GM19043 (cell line): ENCODE measurements around the gene CNPY1.

Experiments
- ATAC-seq: cut with Tn5 transposase; IDR thresholded peaks from one replicate; pipeline ENCODE4 v1.9.1; 2021; ENCODE audit warnings: low read depth; ENCODE audit not compliant: unreplicated experiment

CNPY1 gene

DNA sequence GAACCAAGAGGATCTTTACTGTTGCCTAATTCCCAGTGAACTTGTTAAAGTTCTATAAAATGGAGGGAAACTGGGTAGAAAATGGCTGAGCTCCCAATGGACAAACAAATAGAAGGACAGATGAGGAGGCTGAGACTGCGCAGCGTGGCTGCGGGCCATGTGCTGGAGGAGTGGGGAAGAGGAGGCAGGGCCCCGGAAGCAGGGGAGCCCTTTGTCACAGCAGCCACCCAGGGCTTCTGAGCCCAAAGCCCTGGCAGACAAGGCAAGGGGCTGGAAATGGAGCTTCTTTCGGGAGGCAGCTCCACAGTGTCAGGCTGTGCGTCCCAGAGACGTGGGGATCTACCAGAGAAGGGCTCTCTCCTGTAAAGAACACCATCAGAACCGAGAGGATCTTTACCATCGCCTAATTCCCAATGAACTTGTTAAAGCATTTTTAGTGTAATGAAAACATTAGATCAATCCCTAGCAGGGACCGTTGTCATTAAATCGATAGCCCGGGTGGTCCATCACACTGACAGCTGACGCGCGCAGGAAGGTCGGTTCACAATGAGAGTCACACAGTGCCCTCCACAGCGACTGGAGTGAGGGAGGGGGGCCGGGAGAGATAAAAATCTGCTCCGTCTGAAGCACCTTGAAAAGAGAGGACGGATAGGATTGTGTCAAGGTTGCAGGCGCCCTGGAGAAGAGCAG is 14.0 kb upstream of the CNPY1 start:
- ATAC-seq = no peak

- ATAC-seq = no peak
Observed at GRCh38 chr7:155559519-155560108, 13.3 kb upstream of the CNPY1 start.

DNA sequence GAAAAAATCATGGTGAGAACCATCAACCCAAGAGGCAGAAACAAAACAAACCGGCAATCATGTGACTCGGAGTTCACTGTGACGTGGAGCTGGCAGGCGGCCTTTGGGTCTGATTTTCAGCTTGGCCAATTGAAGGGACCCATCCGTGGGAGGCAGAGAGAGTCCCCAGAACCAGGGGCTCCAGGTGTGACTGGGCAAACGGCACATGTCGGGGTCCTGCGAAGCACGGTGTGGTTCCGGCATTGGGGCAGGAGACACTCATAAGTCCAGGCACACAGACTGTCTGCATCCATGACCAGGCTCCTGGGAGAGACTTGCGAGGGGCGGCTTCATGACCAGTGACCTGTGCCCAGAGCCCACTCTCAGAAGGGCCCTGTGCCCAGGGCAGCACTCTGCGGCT is 12.6 kb upstream of the CNPY1 start:
- no peak for ATAC-seq

DNA sequence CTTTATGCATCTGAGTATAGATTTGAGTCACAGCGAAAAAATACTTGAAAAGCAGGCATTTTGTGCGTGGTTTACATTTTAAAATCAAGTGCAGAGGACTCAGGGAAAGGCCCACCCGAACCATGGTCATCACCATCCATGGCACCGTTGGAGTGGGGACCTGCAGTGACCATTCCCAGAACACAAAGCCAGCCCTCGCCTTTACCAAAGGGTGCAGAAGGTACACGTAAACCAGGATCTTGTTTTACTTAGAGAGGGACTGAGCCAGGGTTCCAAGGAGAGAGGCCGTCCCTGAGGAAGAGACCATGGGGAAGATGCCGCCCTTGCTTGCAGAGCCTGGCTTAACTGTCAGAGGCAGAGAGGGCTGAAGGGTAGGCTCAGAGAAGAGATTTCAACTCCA is 12.0 kb upstream of the CNPY1 start:
- no peak for ATAC-seq

- no peak for ATAC-seq
Observed at GRCh38 chr7:155557778-155558177, 11.4 kb upstream of the CNPY1 start.

DNA sequence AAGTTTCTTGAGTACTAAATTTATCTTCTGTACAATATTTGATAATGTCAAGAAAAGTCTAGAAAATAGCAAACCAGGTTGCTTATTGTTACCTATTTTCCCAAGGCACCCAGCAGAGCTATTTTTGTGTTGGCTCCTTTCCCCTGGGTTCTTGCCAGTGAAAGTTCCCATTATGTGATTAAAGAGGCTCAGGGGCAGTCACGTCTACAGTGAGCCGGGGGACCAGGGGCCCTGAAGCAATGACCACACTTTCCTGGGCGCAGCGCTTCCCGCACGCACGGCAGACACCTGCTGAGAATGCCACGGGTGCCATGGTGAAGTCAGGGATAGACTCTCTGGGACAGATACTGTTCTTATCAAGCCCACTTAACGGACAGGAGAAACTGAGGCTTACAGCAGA is 10.4 kb upstream of the CNPY1 start:
- ATAC-seq = no peak

DNA sequence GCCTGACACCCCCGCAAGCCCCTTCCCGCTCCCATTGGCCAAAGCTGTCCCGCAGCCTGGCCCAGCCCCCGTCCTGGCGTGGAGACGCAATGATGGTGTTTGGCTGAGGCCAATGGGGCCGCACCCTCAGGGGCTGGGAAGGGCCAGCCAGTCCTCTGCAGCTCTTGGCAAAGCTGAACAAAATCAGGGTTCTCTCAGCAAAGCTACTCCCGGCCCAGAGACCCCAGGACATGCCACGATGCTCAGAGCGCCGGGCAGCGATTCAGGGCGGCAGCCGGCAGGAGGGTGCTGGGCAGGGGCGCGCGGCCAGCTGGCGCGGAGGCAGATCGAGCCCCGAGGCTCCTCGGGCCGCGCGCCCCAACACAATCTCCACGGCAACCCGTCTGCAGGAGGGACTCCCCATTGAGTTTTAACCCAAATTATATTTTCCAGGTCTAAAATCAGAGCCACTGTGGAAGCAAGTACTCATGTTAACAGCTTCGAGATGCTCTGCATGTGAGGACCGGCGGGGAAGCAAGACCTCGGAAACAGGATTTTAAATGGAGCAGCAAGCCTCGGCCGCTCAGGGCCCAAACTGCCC is 8.8 kb upstream of the CNPY1 start:
- no peak for ATAC-seq

DNA sequence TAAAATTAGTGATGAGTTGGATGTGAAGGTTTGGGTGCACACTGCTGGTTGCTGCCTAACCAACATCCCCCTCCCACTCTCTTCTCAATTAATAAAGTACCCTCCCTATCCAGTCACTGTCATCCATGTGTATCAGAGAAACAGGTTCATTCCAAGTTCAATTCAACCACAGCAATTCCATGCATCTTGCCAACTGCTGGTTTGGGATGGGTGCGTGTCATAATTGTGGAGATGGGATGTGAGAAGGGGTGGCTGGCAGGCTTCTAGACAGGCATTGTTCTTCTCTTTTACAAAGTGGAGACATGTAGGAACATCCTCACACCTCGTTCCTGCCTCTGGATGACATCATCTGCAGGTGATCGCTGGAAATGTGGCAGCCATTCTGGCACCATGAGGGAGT is 7.5 kb upstream of the CNPY1 start:
- ATAC-seq = no peak

DNA sequence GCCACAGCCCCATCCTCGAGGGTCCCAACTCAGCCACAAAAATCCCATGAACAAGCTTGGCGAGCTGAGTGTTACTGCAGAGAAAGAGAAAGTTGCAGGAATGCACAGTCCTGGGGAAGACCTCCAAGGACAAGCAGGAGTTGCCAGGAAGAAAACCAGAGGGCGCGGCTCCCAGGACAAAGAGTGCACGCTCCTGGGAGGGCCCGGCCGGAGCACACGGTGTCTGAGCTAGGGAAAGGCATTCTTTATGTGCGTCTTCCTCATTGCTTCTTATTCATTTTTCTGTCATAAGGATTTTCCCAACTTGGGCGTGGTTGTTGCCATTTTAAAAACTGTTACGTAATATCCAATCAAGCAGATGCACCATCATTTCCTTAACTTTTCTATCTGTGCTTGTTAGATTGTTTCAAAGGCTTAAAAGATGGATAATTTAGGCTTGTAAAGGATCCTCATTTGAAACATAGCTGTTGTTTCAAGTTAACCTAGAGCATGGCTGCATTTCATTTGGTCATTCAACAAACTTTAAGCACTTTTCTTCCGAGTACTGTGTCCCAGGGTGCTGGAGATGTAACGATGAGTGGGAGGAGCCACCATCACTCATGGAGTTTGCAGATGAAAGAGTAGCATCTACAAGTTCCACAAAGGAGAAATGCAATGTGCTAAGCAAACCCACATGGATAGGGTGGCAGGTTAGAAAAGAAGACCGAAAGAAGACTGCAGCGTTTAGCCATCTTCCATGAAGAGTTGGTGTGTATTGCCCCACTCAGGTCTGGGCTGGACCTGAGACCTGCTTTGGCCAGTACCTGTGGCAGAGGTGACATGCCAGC is 5.6 kb upstream of the CNPY1 start:
- no peak for ATAC-seq

GRCh38 chr7:155550916-155551315 is 4.6 kb upstream of the CNPY1 start:
- no peak for ATAC-seq

GRCh38 chr7:155549226-155549625 is 2.9 kb upstream of the CNPY1 start:
- no peak for ATAC-seq

DNA sequence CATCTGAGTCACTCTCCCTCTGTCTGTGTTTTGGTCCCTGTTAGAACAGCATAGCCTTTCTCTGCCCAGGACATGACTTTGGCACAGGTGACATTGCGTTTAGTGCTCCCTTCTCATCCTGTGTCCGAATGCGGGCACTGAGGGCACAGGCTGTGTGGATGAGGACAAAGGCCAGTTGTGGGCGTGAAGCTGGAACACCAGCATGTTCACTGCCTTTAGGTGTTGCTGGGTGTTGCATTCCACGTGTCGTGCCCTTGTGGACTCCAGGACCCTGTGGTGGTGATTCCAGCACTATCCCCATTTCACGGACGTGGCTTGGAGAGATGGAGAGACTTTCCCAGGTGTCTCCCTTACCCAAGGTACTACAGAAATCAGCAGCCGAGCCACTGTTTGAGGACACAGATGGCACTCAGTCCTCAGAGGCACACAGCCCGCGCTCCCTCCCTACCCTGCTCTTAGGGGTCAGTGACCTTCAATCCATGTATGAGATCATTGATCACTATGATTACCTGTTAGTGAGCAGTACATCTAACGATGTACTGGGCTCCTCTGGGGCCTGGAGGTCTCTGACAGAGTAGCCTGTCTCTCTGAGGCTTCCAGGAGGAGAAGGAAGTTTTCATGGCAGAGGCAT is 917 bp upstream of the CNPY1 start:
- no peak for ATAC-seq

GRCh38 chr7:155545348-155545747 is 1.0 kb downstream of the CNPY1 start:
- no peak for ATAC-seq

DNA sequence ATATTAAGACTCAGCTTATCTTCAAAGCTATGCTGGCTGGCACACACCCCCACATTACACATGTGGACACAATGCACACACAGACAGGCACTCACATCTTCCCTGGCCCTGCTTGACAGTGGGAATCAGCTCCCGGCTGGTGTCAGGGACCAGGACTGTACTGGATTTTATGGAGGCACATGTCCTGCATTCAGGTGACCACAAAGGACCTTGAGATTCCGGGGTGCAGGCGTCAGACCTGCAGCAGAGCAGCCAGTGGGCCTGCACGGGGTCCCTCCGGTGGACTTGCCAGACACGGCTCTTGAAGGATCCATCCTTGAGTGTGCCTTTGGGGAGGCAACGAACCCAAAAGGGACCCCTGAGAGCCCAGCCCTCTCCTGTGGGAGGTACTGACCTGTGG is 1.9 kb downstream of the CNPY1 start:
- ATAC-seq = no peak

DNA sequence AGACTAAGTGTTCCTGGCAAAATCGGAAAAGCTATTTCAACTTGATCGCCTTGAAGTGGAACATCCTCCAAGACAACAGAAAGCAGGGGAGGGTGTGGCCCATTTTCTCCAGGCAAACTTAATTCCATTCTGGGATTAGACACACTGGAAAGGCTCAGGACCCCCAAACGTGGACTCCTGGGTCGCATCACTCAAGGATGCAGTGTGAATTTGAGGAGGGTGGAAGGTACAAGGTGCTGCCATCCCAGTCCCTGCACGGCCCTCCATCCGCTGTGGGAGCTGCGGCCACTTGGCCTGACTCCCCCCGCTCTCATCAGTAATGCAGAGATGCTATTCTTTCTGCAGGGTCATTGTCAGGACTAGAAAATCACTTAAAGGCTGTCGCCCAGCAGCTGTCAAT is 2.4 kb downstream of the CNPY1 start:
- no peak for ATAC-seq

GRCh38 chr7:155543011-155543876 is 3.1 kb downstream of the CNPY1 start:
- ATAC-seq = no peak

- no peak for ATAC-seq
Observed at GRCh38 chr7:155541986-155542675, 4.2 kb downstream of the CNPY1 start.

DNA sequence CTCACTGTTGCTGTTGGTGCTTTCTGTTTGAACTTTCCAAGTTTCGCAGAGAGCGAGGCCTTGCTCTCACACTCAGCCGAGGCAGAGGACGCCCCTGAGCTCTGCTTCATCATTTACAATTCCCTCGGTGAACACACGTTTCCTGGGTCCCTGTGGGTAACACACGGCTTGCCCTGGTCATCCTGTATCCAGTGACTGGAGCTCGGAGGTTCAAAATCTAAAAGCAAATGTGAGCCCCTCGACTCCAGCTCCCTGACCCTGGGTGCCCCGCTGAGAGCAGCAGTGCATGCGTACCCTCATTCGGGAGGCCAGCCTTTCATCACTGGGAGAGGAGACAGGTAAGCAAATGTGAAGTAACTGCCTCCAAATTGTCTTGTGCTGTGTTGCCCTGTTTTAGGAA is 5.8 kb downstream of the CNPY1 start:
- no peak for ATAC-seq

DNA sequence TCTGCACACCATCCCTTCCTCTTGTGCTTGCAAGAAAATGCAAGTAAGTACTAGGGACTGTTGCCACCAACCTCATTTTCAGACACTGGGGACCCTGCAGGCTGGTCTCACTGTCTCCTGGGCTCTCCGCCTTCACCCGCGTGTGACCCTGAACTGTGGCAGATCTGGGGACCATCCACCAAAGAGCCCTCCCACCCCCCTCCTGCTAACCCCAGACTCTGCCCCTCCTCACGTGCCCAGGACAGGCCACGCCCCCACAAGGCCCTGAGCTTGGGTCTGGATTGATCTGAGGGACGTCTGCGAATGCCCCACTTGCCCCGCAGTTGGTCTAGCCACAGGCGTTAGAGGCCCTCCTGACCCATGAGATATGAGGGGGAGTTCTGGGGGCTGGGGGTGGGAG is 8.1 kb downstream of the CNPY1 start:
- ATAC-seq = no peak

DNA sequence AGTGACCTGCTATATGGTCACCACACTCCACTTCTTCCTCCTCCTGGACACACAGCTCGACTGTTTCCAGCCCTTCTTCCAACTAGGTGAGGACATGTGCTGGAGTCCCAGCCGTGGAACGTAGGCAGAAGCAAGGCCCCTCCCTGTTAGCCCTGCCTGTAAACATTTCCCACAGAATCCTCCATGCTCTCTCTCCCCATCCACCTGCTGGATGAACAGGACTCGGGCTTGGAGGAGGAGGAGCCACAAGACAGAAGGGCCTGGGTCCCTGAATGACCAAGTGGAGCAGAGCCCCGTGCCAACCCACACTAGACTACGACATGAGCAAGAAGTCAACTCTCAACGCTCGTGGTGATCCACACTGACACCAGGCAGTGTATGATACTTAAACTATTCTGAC is 9.9 kb downstream of the CNPY1 start:
- no peak for ATAC-seq
